Nephron progenitor cell (in vitro differentiated cells): Measurements from ENCODE around the gene SLC1A2.

Experiments
- DNase-seq: peaks from one replicate; pipeline ENCODE4 v3.0.0; 2021
- H3K27ac Mint-ChIP-seq: 2 replicates; pipeline ENCODE4 v1.8.0; 2021; ENCODE audit warnings: mild to moderate bottlenecking, moderate library complexity, mixed read lengths
- H3K27me3 Mint-ChIP-seq: 2 replicates; pipeline ENCODE4 v1.8.0; 2021; ENCODE audit warnings: mild to moderate bottlenecking, low read depth, mixed read lengths; ENCODE audit not compliant: poor library complexity
- H3K36me3 Mint-ChIP-seq: 2 replicates; pipeline ENCODE4 v1.8.0; 2021; ENCODE audit warnings: low read depth, mixed read lengths
- H3K4me1 Mint-ChIP-seq: 2 replicates; pipeline ENCODE4 v1.8.0; 2021; ENCODE audit warnings: mixed read lengths
- H3K4me3 Mint-ChIP-seq: 2 replicates; pipeline ENCODE4 v1.8.0; 2021; ENCODE audit warnings: mild to moderate bottlenecking, moderate library complexity, mixed read lengths
- H3K9me3 Mint-ChIP-seq: 2 replicates; pipeline ENCODE4 v1.8.0; 2021; ENCODE audit warnings: mild to moderate bottlenecking, moderate library complexity, mixed read lengths
- CTCF ChIP-seq: fragments of 200-600 bp; sonication (generic); IDR thresholded peaks from 2 replicates; pipeline ENCODE4 v1.5.0; 2021; ENCODE audit warnings: antibody characterized with exemption

SLC1A2 gene

GRCh38 chr11:35426351-35426750 lies 7.0 kb upstream of the SLC1A2 start:
- H3K36me3 Mint-ChIP-seq: peaks cover 19% of the 10 kb centered on the region
- H3K4me3 Mint-ChIP-seq: no peak overlapping the region
- peaks cover 44% of the 10 kb centered on the region for H3K4me1 Mint-ChIP-seq
- no peak for DNase-seq
- TF ChIP-seq CTCF: no peak
- no peak overlapping the region for H3K27ac Mint-ChIP-seq
- no peaks in the 10 kb centered on the region for H3K9me3 Mint-ChIP-seq
- H3K27me3 Mint-ChIP-seq: peaks cover 54% of the 10 kb centered on the region

GRCh38 chr11:35425603-35426212 lies 6.3 kb upstream of the SLC1A2 start:
- Mint-ChIP-seq H3K36me3 (peaks cover 12% of the 10 kb centered on the region), H3K27ac (no peak overlapping the region), H3K4me1 (peaks cover 50% of the 10 kb centered on the region), H3K9me3 (no peaks in the 10 kb centered on the region), H3K4me3 (no peak overlapping the region), H3K27me3 (peaks cover 60% of the 10 kb centered on the region)
- no peak for DNase-seq
- no peak for TF ChIP-seq CTCF

- Mint-ChIP-seq H3K27me3 (peaks cover 70% of the 10 kb centered on the region), H3K27ac (no peak overlapping the region), H3K36me3 (peaks cover 2% of the 10 kb centered on the region), H3K4me3 (no peak overlapping the region), H3K4me1 (peaks cover 57% of the 10 kb centered on the region), H3K9me3 (no peaks in the 10 kb centered on the region)
- DNase-seq: no peak
- no peak for TF ChIP-seq CTCF
Observed at GRCh38 chr11:35424157-35424940, 5.0 kb upstream of the SLC1A2 start.

- Mint-ChIP-seq H3K4me3 (peak overlapping the region; percentile 80), H3K27me3 (peaks cover 99% of the 10 kb centered on the region), H3K9me3 (no peaks in the 10 kb centered on the region), H3K4me1 (peaks cover 40% of the 10 kb centered on the region), H3K36me3 (no peaks in the 10 kb centered on the region), H3K27ac (no peak overlapping the region)
- peak; percentile 9 for DNase-seq
- TF ChIP-seq CTCF: no peak
Observed at GRCh38 chr11:35420371-35420770, 1.0 kb upstream of the SLC1A2 start.

- no peaks in the 10 kb centered on the region for H3K36me3 Mint-ChIP-seq
- H3K9me3 Mint-ChIP-seq: no peaks in the 10 kb centered on the region
- peak overlapping the region; percentile 80 for H3K4me3 Mint-ChIP-seq
- DNase-seq: peak; percentile 42
- peaks cover 44% of the 10 kb centered on the region for H3K4me1 Mint-ChIP-seq
- peaks cover 99% of the 10 kb centered on the region for H3K27me3 Mint-ChIP-seq
- no peak for TF ChIP-seq CTCF
- H3K27ac Mint-ChIP-seq: no peak overlapping the region
Observed at GRCh38 chr11:35419830-35420333, 524 bp upstream of the SLC1A2 start.
